DMS 273 treated with DMSO at 0.1 percent for 48 hours (cell line): ENCODE measurements around the gene NTRK3.

Experiments used
- DNase-seq: peaks from one replicate; lab custom pipeline; 2025; lab: John Stamatoyannopoulos, UW

Gene NTRK3

GRCh38 chr15:87981969-87982368 is 274.6 kb downstream of the NTRK3 start:
- no peak for DNase-seq

GRCh38 chr15:87977907-87978306 is 278.6 kb downstream of the NTRK3 start:
- no peak for DNase-seq

- DNase-seq = no peak
Measured at GRCh38 chr15:87976552-87976951, 280.0 kb downstream of the NTRK3 start.

- no peak for DNase-seq
Measured at GRCh38 chr15:87973501-87974215, 282.9 kb downstream of the NTRK3 start.

- DNase-seq = no peak
Measured at GRCh38 chr15:87971076-87971475, 285.5 kb downstream of the NTRK3 start.

GRCh38 chr15:87967951-87968350 is 288.6 kb downstream of the NTRK3 start:
- DNase-seq = no peak

GRCh38 chr15:87965304-87965703 is 291.2 kb downstream of the NTRK3 start:
- no peak for DNase-seq

- DNase-seq = no peak
Measured at GRCh38 chr15:87962428-87962827, 294.1 kb downstream of the NTRK3 start.

GRCh38 chr15:87961851-87962420 is 294.6 kb downstream of the NTRK3 start:
- no peak for DNase-seq

- DNase-seq = no peak
Measured at GRCh38 chr15:87959662-87960061, 296.9 kb downstream of the NTRK3 start.

- DNase-seq = no peak
Measured at GRCh38 chr15:87959080-87959479, 297.5 kb downstream of the NTRK3 start.

- no peak for DNase-seq
Measured at GRCh38 chr15:87955284-87955909, 301.1 kb downstream of the NTRK3 start.

- no peak for DNase-seq
Measured at GRCh38 chr15:87954793-87955192, 301.7 kb downstream of the NTRK3 start.

GRCh38 chr15:87952736-87953287 is 303.7 kb downstream of the NTRK3 start:
- DNase-seq = no peak

GRCh38 chr15:87949575-87950223 is 306.8 kb downstream of the NTRK3 start:
- no peak for DNase-seq

- no peak for DNase-seq
Measured at GRCh38 chr15:87949151-87949574, 307.4 kb downstream of the NTRK3 start.

- DNase-seq = no peak
Measured at GRCh38 chr15:87947560-87947959, 309.0 kb downstream of the NTRK3 start.

- DNase-seq = no peak
Measured at GRCh38 chr15:87945246-87945645, 311.3 kb downstream of the NTRK3 start.

GRCh38 chr15:87944691-87945090 is 311.8 kb downstream of the NTRK3 start:
- DNase-seq = no peak

- DNase-seq = no peak
Measured at GRCh38 chr15:87944050-87944449, 312.5 kb downstream of the NTRK3 start.

GRCh38 chr15:87943626-87944025 is 312.9 kb downstream of the NTRK3 start:
- DNase-seq = no peak

GRCh38 chr15:87942316-87942715 is 314.2 kb downstream of the NTRK3 start:
- DNase-seq = no peak

GRCh38 chr15:87941606-87942005 is 314.9 kb downstream of the NTRK3 start:
- DNase-seq = no peak
